Measurements from ENCODE around the gene ACAN.

Gene ACAN

GRCh38 chr15:88844749-88845386 is 41.6 kb downstream of the ACAN start:
- no peak for DNase-seq

GRCh38 chr15:88845616-88846015 is 42.4 kb downstream of the ACAN start:
- DNase-seq = no peak

DNA sequence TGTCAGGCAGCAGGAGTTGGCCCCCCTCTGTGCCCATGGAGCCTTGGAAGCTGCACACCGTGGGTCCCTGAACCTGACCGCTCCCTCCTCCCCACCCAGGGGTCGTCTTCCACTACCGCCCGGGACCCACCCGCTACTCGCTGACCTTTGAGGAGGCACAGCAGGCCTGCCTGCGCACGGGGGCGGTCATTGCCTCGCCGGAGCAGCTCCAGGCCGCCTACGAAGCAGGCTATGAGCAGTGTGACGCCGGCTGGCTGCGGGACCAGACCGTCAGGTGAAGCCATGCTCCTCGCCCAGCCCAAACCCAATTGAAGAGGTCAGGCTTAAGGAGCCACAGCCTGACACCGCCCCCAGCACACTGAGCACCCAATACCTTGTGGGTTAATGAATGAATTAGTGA is 43.9 kb downstream of the ACAN start:
- DNase-seq = no peak

- DNase-seq = no peak
Observed at GRCh38 chr15:88848203-88848602, 45.0 kb downstream of the ACAN start.

- no peak for DNase-seq
Observed at GRCh38 chr15:88849376-88850072, 46.3 kb downstream of the ACAN start.

DNA sequence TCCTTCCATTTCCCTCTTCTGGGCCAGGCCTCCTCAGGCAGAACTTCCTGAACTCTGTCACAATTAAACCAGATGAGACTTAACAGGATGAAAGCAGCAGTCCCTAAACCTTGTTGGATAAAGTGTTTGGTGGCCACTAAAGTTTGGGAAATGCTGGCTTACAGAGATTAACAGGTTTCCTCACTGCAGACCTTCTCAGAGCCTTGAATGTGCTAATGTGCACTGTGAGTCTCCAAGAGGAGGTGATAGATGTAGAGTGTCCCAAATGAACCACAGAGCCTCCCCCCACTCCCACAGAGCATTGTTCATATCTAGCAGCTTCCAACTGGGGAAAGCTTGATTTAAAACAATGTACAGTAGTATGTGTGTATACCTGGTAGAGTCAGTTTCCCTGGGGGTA is 49.2 kb downstream of the ACAN start:
- no peak for DNase-seq

GRCh38 chr15:88858934-88859333 is 55.7 kb downstream of the ACAN start:
- no peak for DNase-seq

DNA sequence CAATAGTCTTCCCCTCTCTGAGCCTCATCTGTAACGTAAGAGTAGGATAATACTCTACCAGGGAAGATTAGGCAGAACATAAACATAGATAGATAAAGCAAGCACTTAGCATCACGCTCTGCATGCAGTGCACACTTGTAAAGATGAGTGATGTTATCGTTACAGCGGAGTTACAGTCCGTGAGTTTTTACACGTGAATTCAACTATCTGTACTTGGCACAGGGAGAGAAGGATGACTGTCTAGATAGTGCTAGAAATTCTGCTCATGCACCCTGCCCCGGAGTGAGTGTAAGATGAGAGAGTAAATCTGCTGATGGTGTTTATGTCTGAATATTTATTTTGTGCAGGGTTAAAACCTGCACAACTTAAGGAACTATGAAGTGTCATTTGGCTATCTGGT is 56.3 kb downstream of the ACAN start:
- no peak for DNase-seq

DNA sequence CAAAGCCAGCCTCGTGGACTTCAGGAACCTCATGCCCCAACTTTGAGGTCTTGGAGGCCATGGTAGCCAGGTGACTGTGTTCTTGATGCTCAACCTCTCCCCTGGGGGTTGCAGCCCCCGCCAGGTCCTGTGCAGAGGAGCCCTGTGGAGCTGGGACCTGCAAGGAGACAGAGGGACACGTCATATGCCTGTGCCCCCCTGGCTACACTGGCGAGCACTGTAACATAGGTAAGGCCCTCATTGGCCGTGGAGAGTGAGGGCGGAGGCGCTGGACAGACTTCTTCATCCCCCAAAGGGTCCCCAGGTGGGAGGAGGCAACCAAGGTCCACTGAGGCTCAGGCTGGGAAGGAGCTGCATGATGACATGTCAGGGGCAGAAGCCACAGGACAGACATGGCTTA is 57.0 kb downstream of the ACAN start:
- DNase-seq = no peak

DNA sequence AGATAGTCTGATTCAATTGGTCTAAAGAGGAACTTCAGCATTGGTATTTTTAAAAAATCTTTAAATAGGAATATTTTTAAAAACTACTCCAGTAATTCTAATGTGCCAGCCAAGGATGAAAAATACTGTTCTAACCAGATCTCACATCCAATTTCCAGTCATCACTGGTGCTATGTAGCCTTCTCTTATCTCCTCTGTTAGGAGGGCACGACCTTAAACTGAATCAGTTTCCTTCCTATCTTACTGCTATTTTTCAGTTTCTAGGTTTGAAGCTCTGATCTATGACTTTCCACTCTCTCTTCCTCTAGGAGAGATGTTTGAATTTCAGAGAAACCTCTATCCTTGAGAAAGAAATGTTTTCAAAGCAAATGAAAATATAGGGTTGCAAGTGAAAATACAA is 60.2 kb downstream of the ACAN start:
- no peak for DNase-seq

- DNase-seq = no peak
Observed at GRCh38 chr15:88864861-88865497, 61.7 kb downstream of the ACAN start.

DNA sequence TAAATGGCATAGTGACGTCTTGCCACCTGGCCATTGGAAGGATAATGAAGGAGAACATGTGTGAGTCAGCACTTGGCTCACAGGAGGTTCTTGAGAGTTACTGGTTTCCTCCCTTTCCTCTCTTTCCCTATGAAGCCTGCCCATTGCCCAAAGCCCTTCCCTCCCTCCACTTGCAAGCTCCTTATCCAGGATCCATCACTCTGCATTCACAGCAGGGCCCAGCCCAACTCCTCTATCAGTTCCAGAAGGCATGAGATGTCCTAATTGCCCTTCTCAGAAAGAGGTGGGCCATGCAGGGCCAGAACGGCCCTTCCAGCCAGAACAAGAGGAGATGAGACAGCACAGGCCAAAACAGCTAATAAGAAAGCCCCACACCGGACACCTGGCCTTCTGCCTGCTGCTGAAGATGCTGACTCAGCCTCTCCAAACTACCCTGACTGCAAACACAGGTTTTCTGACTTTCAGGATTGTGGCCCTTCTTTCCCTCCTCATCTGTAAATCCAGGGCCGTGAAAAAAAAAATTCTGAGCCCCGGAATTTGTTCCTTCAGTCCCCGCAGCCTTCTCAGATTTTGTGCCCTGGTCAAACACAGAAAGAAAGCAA is 62.4 kb downstream of the ACAN start:
- DNase-seq = no peak

GRCh38 chr15:88866295-88866881 is 63.2 kb downstream of the ACAN start:
- DNase-seq = no peak

- no peak for DNase-seq
Observed at GRCh38 chr15:88871313-88871712, 68.1 kb downstream of the ACAN start.

- no peak for DNase-seq
Observed at GRCh38 chr15:88872106-88872505, 68.9 kb downstream of the ACAN start.

DNA sequence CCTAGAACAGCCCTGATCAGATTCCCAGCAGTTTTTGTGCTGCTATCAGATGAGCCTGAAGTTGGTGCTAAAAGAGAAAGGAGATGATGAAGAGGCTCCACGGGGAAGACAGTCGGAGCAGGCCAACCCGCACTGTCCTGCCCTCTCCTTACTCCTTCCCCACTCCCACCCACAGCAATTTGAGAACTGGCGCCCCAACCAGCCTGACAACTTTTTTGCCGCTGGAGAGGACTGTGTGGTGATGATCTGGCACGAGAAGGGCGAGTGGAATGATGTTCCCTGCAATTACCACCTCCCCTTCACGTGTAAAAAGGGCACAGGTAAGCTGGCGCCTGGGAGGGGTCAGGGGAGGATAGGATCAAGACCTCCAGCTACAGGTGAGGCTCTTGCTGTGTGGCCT is 69.5 kb downstream of the ACAN start:
- no peak for DNase-seq

- no peak for DNase-seq
Observed at GRCh38 chr15:88873786-88874185, 70.5 kb downstream of the ACAN start.

DNA sequence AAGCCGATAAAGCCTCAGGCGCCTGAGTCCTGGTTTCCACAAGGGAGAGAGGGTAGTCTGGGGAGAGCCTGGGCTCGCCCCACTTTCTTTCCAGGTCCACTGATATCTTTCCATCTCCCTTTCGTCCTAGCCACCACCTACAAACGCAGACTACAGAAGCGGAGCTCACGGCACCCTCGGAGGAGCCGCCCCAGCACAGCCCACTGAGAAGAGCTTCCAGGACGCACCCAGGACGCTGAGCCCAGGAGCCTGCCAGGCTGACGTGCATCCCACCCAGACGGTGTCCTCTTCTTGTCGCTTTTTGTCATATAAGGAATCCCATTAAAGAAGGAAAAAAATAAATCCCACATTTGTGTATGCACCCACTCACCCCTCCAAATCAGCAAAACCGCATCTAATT is 71.0 kb downstream of the ACAN start:
- no peak for DNase-seq

- no peak for DNase-seq
Observed at GRCh38 chr15:88874684-88875083, 71.4 kb downstream of the ACAN start.

DNA sequence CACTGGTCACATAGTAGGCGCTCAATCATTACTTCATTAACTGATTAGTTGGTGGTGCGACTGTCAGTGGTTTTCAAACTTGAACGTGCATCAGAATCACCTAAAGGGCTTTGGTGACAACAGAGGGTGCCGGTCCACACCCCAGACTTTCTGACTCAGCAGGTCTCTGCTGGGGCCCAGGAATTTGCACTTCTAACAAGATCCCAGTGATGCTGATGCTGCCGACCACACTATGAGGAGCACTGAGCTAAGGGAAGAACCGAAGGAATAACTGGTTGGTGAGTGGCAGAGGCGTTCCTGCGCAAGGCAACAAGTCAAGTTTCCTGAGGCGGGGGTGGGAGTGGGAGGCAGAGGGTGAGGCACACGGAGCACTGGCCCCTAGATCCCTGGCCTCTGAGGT is 73.3 kb downstream of the ACAN start:
- DNase-seq = no peak

DNA sequence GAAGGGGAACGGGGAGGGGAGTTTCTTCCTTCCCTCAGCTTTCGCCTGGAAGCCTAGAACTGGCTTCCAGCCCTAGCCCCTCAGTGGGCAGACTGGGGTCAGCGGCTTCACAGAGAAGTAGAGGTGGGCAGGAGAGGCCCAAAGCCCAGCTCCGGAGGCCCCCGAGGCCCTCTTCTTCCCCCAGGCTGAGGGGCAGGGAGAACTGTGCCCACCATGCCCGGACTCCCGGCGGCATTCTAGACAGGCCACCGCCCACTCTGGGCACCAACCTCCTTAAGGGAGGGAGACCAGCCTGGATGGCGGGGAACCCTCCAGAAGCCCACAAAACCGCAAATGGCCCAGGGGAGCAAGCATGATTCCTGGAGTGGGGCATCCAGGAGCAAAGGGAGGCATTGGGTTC is 74.2 kb downstream of the ACAN start:
- no peak for DNase-seq

DNA sequence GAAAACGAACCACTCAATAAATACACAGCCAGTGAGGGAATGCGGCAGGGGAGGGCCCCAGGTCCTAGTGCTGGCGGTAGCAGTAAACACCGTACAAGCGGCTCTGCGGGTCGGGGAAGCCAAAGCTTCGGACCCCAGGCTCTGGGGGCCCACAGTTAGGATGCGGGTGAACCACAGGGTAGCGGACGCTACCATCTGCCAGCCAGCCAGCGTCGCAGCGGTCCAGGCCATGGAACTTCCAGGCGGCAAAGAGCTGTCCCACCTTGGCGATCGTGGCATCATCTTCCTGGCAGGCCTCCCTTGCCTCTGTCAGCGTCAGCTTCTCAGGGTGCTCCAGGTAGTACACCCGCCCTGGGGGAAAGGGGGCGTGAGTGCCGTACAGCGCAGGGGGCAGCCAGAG is 74.7 kb downstream of the ACAN start:
- DNase-seq = no peak

GRCh38 chr15:88878720-88879184 is 75.5 kb downstream of the ACAN start:
- DNase-seq = no peak
